AG20443 (cell line): Measurements from ENCODE around the gene C1R.
"Not testable (repeated sequence)": the region's sequence is repeated elsewhere in the genome, so short reads cannot be mapped to it uniquely, and the experiment has no call there.

Experiments
- DNase-seq: peaks from one replicate; pipeline ENCODE4 v3.0.0; 2012; ENCODE audit warnings: low spot score, mixed read lengths

The C1R gene

DNA sequence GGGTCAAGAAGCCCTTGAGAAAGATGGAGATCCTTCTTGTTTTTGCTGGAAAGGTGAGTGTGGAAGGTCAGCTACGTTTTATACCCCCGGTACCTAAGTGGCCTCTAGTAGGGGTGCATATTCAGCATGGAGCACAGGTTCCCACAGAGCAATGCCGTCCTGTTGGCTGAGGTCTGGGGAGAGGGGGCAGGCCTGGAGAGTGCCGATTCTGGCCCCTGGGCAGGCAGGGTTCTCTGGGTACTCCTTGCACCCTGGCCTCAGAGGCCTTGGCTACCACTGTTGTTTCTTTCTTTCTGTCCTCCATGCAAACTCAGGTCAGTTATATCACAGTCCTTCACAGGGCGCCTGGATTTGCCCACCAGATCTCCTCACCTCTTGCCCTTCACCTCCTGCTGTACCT is 27.9 kb upstream of the C1R start:
- DNase-seq: no peak

DNA sequence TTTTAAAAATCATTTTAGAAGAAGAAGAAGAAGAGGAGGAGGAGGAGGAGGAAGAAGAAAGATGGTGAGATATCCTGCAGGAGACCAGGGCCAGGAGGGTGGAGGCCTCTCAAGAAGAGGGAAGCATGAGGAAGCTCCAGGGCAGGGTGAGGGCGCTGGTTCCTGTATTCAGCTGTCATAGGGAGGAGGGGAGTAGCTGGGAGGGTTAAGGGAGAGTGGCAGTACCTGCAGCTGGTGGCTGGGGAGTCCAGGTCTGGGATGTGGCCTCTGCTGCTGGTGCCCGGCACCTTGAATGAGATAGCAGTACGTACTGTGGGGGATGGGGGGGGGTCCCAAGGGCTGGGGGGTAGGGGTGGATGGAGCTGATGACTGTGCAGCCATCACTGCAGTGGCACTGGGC is 26.6 kb upstream of the C1R start:
- no peak for DNase-seq

DNA sequence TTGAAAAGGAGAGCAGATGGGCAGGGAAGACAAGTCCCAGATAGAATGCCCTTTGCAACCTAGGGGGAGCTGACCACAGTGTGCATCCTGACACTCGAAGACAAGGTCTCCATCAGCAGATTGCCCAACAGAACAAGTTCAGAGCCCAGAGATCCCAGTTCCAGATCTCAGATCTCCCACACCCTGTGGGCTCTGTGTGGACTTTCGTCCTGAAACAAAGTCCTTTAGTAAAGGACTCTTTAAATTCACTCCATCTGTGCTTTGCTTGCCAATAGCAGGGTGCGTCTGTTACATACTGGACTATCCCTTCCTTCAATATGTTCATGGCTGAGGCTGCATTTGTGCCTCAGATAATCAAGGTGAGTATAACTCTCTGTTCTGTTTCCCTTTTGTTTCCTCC is 25.4 kb upstream of the C1R start:
- no peak for DNase-seq

DNA sequence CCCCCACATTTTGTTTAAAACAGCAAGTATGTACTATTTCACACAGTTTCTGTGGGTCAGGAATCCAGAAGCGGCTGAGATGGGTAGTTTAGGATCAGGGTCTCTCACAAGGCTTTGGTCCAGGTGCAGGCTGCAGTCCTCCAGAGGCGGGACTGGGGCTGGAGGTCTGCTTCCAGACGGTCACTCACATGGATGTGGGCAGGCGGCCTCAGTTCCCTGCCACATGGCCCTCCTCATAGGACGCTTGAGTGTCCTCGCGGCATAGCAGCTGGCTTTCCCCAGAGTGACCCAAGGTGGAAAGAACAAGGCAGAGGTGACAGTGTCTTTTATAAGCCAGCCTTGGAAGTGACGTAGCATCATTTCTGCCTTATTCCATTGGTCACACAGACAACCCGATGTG is 24.7 kb upstream of the C1R start:
- DNase-seq: no peak

DNA sequence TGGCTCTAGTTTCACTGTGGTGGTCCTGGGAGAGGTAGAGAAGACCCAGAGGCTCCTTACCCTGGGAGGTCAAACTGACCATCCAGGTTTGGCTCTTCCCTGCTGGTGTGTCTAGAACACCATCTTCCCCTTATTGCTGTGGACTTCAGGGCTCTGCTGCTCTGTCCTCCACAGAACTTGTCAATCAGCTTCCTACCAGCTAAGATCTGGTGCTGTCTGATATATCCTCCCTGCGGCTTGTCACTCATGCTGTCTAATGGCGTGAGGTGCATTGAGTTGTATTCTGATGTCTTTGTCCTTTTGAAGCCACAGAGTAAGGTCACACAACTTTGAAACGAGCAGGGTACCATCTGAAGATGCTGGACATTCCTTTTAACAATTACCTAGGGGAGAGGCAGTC is 24.0 kb upstream of the C1R start:
- no peak for DNase-seq

DNA sequence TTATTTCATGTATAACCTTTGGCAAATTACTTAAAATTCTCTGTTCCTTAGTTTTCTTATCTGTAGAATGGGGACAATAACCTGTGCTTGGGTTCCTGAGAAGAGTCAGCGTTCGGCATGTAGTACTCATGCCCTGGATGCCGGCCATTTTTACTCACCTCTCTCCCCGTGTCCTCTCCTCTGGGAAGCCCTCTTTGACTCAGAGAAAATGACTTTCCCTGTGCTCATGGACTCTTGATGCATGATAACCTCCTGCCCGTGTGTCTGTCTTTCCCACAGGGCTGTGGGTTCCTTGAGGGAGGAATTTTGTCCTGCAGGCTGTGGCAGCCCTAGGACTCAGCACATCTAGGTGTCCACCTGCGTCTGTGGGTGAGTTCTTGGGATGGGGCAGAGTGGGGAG is 22.6 kb upstream of the C1R start:
- DNase-seq: no peak

DNA sequence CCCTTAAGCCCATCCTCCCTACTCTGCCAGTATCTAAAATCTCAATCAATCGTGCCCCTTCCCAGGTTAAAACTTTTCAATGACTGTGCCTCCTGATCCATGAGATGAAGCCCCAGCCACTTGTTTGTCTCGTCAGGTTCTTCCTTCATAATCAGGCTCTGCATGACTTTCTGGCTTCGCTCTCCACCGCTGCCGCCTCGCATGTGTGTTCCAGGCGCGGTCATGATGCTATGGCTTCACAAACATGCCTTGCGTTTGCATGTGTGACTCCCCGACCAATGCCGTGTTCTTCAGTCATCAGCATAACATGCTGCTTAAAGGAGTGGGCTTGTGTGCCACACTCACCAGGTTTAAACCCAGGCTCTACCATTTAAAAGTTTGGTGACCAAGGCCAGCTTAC is 21.8 kb upstream of the C1R start:
- no peak for DNase-seq

DNA sequence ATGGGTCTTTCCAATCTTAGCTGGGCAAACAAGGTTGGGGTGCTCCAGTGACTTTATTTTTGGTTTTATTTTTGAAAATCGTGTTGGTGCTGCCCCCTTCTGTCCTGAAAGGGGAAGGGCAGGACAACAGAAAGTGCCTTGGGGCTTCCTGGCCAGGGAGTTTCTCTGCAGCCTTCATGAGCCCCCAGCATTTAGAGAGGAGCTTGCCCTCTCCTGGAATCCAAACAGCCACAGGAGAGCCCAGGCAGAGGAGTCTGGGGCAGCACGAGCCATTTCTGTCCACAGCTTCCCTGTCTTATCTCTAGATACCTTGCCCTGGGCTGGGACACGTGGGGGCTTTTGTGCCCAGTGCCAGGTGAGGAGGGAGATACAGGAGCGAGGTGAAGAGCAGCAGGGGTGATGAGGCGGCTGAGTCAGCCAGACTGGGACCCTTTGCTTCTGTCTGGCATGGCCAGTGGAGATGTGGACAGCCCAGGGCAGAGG is 21.2 kb upstream of the C1R start:
- DNase-seq: peak; percentile 79

DNA sequence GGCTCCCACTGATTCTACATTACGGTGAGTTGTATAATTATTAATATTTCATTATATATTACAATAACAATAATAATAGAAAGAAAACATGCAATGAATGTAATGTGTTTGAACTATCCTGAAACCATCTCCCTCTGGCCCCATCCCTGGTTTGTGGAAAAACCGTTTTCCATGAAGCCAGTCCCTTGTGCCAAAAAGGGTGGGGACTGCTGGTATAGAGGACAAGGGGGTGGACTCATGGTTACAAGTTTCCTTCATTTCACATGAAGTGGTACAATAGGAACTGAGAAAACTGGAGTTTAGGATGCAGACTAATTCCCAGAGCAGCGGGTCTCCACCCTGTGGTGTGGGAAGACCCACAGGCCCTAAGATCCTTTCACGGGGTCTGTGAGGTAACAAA is 19.8 kb upstream of the C1R start:
- no peak for DNase-seq

DNA sequence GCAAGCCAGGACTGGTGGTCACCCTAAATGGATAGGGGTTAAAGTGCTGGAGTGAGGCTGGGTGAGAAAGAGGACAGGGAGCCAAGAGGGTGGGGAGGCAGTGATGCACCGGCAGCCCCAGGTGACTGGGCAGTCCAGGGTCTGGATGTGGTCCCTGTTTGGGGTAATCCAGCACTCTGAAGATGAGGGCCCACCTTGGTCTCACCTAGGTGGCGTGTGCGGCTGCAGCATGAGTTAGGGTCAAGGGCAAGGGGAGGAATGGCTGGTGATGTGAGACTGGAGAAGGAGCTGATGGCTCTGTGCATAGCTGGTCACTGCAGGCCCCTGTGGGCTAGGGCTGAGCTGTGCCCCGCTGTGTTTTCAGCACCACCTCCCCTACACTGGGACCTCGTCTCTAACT is 18.4 kb upstream of the C1R start:
- DNase-seq: no peak

DNA sequence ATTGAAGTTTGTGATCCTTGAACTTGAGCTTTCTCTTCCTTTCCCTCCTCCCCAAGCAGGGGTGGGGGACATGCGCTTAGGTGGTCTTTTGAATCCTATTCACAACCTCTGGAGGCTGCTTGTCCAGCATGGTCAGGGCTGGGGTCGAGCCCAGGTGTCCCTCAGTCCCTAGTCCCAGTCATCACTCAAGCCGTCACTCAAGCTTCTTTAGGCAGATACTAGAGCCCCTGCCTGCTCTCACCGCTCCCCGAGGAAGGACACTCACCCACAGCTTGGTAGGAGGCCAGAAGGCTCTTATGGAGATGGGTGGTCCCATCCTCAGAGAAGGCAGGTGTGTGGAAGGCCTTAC is 17.3 kb upstream of the C1R start:
- no peak for DNase-seq

DNA sequence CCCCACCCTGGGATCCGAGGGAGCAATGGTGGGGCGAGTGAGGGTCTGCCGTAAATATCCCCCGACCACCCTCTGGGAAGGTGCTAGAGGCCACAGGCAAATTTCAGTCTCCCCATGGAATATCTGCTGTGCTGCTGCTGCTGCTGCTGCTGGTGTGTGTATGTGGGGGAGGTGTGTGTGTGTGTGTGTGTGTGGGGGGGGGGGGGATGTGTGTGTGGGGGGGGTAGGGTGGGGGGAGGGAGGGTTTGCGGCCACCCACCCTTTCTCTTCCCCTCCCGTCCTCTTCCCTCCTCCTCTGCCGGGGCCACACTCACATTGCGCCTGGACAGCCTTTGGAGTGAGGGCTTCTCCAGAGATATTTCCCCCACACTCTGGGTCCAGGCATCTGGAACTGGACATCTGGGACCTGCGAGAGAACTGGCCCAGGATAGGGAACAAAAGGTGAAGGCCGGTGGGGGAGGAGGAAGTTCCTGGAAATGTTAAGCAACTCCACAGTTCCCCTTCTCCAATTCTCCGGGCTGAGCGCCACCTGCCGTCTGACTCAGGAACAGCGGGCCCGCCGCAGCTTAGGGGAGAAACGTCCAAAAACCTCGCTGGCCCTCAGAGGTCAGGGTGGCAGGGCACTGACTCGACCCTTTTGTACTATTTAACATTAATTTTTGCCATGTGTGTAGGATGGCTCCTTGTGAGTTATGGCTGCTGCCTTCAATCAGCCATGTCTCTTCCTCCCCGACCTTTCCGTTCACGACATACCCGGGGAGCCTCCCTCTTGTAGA is 16.7 kb upstream of the C1R start, which contains the start of gene C1RL:
Gene C1RL, minus strand, starts transcription at position 419 of the 776 bp plus-strand sequence. Its CDS starts 34 bp downstream, at position 385.
- DNase-seq: peak; percentile 86

DNA sequence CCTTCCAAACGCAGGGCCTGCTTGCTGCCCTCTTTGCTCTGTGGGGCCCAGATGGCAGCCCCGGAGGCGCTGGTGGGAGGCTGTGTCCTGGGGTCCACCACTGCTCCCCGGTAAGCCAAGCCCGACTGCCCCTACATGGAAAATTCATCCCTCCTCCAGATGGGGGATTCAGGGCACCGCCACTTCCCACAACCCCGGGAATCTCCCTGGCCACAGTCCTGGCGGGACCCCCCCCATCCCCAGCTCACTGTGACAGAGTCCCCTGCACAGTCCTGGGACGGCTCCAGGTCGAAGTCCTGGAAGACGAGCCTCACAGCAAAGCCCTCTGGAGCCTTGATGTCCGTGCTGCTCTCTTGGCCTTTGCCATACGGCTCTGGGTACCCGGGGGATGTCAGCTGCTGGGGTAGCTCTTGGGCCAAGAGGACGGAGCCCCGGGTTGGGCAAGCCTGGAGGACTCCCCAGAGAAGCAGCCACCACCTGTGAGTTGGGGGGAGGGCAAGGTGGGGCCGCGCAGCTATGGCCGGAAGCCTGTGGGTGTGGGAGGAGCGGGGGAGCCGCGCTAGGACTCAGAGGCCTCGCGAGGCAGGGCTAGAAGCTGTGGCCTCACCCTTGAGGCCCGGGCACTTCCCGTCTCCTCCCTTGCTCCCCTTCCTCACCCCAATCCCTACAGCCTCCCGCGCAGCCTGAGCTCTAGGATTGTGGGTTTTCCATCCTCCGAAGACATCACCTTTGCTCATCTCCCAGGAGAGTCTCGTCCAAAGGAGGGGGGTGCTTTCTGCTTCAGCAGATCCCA is 16.0 kb upstream of the C1R start:
- DNase-seq: peak; percentile 85

DNA sequence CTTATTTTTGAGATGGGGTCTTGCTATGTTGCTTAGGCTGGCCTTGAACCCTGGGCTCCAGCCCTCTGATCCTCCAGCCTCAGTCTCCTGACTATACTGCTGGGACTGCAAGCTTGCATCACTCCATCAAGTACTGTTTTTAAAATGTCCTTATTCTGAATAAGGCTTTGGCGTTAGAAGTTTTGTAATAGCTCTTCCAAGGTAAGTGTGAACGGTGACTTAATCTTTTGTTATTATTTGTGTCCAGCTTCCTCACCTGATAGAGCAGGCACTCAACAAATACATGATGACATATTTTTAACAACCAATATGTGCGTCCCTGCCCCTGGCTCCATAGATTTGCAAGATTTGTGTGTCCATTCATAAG is 15.4 kb upstream of the C1R start:
- no peak for DNase-seq

DNA sequence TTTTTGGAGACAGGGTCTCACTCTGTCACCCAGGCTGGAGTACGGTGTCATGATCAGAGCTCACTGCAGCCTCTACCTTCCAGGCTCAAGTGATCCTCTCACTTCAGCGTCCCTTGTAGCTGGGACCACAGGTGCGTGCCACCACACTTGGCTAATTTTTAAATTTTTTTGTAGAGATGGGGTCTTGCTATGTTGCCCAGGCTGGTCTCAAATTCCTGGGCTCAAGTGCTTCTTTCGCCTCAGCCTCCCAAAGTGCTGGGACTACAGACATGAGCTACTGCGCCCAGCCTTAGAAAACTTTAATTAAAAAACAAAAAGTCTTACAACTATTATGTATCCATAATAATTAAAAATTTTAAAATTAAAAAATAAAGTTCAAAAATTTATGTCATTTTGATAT is 14.9 kb upstream of the C1R start:
- DNase-seq: not testable (repeated sequence)

DNA sequence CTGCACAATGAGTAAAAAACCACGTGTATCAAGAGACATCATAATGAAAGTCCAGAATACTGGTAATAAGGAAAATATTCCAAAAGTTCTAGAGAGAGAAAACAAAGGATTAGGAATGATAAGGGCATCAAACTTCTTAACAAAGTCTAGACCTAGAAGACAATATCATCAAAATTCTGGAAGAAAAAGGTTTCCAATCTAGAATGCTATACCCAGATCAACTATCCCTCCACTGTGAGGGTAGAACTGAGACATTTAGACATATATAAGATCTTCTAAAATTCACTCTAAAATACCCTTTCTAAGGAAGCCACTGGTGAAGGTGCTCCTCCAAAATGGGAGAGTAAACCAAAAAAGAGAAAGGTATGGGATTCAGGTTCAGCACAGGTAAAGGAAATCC is 13.8 kb upstream of the C1R start:
- no peak for DNase-seq

DNA sequence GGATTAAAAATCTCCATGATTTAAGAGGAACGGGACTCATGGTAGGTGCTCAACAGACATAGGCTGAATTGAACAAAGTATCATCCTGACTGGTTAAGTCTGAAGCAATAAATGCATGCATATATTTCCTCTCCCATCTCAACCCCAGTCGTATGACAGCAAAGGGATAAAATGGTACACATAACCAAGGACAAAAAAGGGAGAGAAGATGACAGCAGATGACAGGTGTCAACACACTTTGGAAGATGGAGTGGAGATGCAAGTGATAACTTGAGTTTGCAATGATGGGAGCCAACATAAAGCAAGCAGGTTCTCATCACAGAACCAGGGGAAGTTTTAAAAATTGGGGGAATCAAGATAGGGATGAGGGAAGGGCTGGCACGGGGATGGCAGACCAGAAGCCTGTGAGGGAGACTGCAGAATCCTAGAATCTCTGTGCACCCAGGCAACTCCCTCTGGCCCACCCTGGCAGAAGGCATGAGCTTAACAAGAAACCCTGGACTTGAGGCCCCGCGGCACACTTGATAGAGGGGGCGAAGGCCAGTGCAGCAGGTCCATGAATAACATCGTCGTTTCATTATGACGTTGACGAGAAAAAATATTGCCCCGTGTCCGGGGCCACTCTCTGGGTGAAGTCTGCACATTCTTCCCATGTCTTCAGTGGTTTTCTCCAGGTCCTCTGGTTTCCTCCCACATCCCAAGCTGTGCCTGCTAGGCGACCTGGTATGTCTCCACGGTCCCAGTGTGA is 11.8 kb upstream of the C1R start:
- no peak for DNase-seq

DNA sequence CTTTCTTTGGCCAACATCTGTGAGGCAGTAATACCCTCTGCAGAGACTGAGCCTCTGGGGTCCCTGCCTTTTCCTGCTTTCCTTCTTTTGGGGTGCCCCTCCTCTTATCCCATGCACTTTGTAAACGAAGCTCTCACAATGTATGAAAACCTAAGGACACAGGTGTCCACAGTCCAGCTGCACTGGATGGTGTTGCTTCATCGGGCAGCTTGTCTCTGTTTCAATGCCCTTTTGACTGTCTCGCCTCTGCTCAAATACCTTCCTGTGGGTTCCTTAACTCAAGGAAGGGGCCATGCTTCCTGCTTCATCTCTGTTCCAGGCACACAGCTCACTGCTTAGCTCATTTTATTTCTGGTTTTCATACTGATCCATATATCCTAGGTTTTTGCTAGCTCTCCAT is 10.3 kb upstream of the C1R start:
- DNase-seq: no peak

DNA sequence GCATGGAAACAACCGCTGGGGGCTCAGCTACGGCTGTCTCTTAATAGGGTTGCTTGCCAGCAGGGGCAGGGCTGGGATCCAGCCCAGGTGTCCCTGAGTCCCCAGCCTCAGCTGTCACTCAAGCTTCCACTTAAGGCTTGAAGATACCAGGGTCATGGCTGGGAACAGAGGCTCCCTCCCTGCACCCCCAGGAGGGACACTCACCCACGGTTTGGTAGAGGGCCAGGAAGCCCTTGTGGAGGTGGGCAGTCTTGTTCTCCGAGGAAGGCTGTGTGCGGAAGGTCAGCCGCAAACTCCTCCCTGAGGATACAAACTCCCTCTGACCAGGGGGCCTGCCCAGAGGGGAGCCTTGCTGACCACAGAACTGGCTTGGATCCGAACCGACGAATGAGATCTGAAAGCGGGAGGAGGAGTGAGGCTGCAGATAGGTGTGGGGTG is 9.5 kb upstream of the C1R start:
- no peak for DNase-seq

DNA sequence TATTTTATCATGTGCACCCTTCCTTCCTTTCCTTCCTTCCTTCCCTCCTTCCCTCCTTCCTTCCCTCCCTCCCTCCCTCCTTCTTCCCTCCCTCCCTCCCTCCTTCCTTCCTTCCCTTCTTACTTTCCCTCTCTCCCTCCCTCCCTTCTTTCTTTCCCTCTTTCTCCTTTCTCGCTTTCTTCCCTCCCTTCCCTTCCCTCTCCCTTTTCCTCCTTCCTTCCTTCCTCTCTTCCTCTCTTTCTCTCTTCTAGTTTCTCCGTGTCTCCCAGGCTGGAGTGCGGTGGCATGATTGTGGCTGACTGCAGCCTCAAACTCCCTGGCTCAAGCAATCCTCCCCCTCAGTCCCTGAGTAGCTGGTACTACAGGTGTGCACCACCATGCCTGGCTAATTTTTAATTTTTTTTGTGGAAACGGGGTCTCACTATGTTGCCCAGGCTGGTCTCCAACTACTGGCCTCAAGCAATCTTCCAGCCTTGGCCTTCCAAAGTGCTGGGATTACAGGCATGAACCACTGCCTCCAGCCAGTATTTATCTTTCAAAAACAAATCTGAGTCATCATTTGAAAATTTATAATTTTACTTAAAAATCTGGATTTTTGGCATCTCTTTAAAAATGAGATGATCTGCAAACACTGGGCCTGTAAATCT is 8.9 kb upstream of the C1R start:
- no peak for DNase-seq

DNA sequence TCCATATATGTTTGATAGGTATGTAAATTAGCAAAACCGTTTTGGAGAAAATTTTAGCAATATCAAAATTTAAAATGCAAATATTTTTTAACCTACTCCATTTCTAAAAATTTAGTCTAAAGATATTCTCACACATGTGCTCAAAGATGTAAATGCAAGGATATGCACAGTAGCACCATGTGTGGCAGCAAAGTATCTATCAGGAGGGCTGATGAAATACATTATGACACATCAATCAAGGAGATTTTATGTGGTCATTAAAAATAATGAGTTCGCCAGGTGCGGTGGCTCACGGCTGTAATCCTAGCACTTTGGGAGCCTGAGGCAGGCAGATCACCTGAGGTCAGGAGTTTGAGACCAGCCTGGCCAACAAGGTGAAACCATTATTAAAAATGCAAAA is 8.0 kb upstream of the C1R start:
- DNase-seq: no peak

DNA sequence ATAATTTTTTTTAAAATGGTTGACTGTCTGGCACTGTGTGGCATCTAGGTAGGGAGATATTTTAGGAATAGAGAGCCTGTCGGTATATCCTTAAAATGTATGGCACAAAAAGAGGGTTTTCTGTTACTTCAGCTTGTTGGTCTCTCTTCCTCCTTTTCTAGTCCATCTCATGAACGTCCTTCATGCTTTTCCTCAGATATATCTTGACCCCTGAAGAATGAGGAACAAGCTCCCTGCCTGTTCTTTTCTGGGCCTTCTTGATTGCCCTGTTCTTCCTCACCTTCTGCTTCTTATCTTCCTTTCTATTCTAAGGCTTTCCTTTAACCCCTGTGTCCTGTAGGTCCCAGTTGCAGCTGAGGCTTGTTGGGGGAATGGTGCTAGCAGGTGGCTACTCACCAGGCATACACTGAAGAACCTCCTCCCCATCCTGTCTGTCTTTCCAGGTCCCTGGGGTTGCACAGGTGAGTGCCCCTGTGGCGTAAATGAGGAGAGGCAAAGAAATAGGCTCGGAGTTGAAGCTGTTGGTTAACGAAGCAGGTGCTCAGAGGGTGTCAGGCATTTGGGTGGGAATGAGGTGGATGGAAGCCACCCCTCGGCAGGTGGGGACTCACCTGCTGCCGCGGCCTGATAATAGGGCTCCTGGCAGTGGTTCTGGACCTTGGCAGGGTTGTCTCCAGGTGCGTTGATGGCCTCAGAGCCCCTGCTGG is 7.2 kb upstream of the C1R start:
- DNase-seq: no peak
